Testis (tissue), 2 donors: ENCODE data around the gene GDPD4.

Experiments used
- POLR2A ChIP-seq: fragments of 450-650 bp; IDR thresholded peaks from one replicate; pipeline ENCODE4 v1.6.1; 2017; ENCODE audit warnings: antibody characterized with exemption, mild to moderate bottlenecking, moderate library complexity
- TF ChIP-seq, protein P1 (sequence below), 3 experiments: fragments of 450-650 bp in 2 of 3; fragments of 200-600 bp in 1 of 3; sonication (generic) in 1 of 3; IDR thresholded peaks; one replicate each; pipeline ENCODE4 v1.5.1; 2016 to 2019; ENCODE audit warnings: antibody characterized with exemption in 3 of 3, mild to moderate bottlenecking in 2 of 3, moderate library complexity in 1 of 3

DNA sequence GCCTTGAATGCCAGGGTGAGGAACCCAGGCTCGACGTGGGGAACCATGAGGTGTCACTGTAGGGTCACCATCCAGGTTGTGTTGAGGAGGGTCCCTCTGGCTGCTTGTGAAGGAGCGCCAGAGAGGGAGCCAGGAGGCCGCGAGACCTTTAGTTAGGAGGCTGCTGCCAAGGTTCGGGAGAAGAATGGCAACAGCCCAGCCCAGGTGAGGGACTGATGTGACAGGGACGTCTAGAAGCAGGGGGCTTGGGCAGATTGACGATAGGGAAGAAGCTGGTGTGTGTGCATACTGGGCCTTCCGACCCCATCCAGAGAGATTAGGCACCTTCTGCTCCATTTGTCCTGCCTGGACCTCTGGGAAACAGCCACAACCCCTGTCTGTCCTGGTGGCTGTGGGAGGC lies 124.5 kb downstream of the GDPD4 start:
- TF ChIP-seq, protein P1, sequence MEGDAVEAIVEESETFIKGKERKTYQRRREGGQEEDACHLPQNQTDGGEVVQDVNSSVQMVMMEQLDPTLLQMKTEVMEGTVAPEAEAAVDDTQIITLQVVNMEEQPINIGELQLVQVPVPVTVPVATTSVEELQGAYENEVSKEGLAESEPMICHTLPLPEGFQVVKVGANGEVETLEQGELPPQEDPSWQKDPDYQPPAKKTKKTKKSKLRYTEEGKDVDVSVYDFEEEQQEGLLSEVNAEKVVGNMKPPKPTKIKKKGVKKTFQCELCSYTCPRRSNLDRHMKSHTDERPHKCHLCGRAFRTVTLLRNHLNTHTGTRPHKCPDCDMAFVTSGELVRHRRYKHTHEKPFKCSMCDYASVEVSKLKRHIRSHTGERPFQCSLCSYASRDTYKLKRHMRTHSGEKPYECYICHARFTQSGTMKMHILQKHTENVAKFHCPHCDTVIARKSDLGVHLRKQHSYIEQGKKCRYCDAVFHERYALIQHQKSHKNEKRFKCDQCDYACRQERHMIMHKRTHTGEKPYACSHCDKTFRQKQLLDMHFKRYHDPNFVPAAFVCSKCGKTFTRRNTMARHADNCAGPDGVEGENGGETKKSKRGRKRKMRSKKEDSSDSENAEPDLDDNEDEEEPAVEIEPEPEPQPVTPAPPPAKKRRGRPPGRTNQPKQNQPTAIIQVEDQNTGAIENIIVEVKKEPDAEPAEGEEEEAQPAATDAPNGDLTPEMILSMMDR (IDR thresholded peaks at IDR 0.05) = no peak
- TF ChIP-seq POLR2A = no peak
